ENCODE data around the gene KRT83.

Gene KRT83

GRCh38 chr12:52295663-52296062 is 25.5 kb downstream of the KRT83 start:
- no peaks in the 10 kb centered on the region for H3K36me3 ChIP-seq (replicated peaks; ENCODE audit: insufficient read depth, low read length)
- TF ChIP-seq EZH2 (optimal IDR thresholded peaks at IDR 0.05; ENCODE audit: low read depth, low read length) (no peak), CTCF (IDR thresholded peaks at IDR 0.05; ENCODE audit: low read length) (no peak), EZH2phosphoT487 (IDR thresholded peaks at IDR 0.05; ENCODE audit: low read length) (no peak)
- H3K9me2 ChIP-seq (replicated peaks; ENCODE audit: insufficient read depth, low read length), result no peaks in the 10 kb centered on the region
- no peaks in the 10 kb centered on the region for H4K20me1 ChIP-seq (ENCODE audit: insufficient read depth, low read length)
- no peaks in the 10 kb centered on the region for H3K79me2 ChIP-seq (ENCODE audit: low read length)
- H3K27me3 ChIP-seq (replicated peaks; ENCODE audit: insufficient read depth, low read length), result peaks cover 14% of the 10 kb centered on the region
- H2AFZ ChIP-seq (ENCODE audit: low read length), result no peak overlapping the region
- H3F3A ChIP-seq (ENCODE audit: insufficient read depth, low read length), result no peaks in the 10 kb centered on the region
- no peaks in the 10 kb centered on the region for H3K4me1 ChIP-seq (ENCODE audit: low read length)
- no peak overlapping the region for H3K27ac ChIP-seq (ENCODE audit: low read length)
- no peak overlapping the region for H3K4me2 ChIP-seq (ENCODE audit: low read depth, low read length)
- no peak for DNase-seq
- H3K9me3 ChIP-seq (replicated peaks; ENCODE audit: insufficient read depth, low read length), result no peaks in the 10 kb centered on the region
- H3K4me3 ChIP-seq (ENCODE audit: low read length), result no peak overlapping the region
- no peak overlapping the region for H3K9ac ChIP-seq (ENCODE audit: low read length)

GRCh38 chr12:52294803-52295202 is 26.4 kb downstream of the KRT83 start:
- H3K27me3 ChIP-seq (replicated peaks; ENCODE audit: insufficient read depth, low read length), result peaks cover 14% of the 10 kb centered on the region
- H3K4me1 ChIP-seq (ENCODE audit: low read length), result no peaks in the 10 kb centered on the region
- no peak overlapping the region for H3K4me2 ChIP-seq (ENCODE audit: low read depth, low read length)
- no peaks in the 10 kb centered on the region for H3K9me2 ChIP-seq (replicated peaks; ENCODE audit: insufficient read depth, low read length)
- H2AFZ ChIP-seq (ENCODE audit: low read length), result no peak overlapping the region
- no peaks in the 10 kb centered on the region for H3K79me2 ChIP-seq (ENCODE audit: low read length)
- TF ChIP-seq EZH2phosphoT487 (IDR thresholded peaks at IDR 0.05; ENCODE audit: low read length) (no peak), EZH2 (optimal IDR thresholded peaks at IDR 0.05; ENCODE audit: low read depth, low read length) (no peak), CTCF (IDR thresholded peaks at IDR 0.05; ENCODE audit: low read length) (no peak)
- no peaks in the 10 kb centered on the region for H3F3A ChIP-seq (ENCODE audit: insufficient read depth, low read length)
- no peaks in the 10 kb centered on the region for H4K20me1 ChIP-seq (ENCODE audit: insufficient read depth, low read length)
- no peak overlapping the region for H3K27ac ChIP-seq (ENCODE audit: low read length)
- no peaks in the 10 kb centered on the region for H3K9me3 ChIP-seq (replicated peaks; ENCODE audit: insufficient read depth, low read length)
- H3K4me3 ChIP-seq (ENCODE audit: low read length), result no peak overlapping the region
- no peaks in the 10 kb centered on the region for H3K36me3 ChIP-seq (replicated peaks; ENCODE audit: insufficient read depth, low read length)
- no peak for DNase-seq
- no peak overlapping the region for H3K9ac ChIP-seq (ENCODE audit: low read length)

- H3F3A ChIP-seq (ENCODE audit: insufficient read depth, low read length), result no peaks in the 10 kb centered on the region
Observed at GRCh38 chr12:52293926-52294325, 27.3 kb downstream of the KRT83 start.

More at GRCh38 chr12:52293926-52294325, 27.3 kb downstream of the KRT83 start:
- no peak for TF ChIP-seq EZH2 (optimal IDR thresholded peaks at IDR 0.05; ENCODE audit: low read depth, low read length)
- no peak for TF ChIP-seq CTCF (IDR thresholded peaks at IDR 0.05; ENCODE audit: low read length)
- no peak for TF ChIP-seq EZH2phosphoT487 (IDR thresholded peaks at IDR 0.05; ENCODE audit: low read length)
- H4K20me1 ChIP-seq (ENCODE audit: insufficient read depth, low read length), result no peaks in the 10 kb centered on the region
- no peaks in the 10 kb centered on the region for H3K9me3 ChIP-seq (replicated peaks; ENCODE audit: insufficient read depth, low read length)
- no peaks in the 10 kb centered on the region for H3K79me2 ChIP-seq (ENCODE audit: low read length)
- H3K9me2 ChIP-seq (replicated peaks; ENCODE audit: insufficient read depth, low read length), result no peaks in the 10 kb centered on the region
- H2AFZ ChIP-seq (ENCODE audit: low read length), result no peak overlapping the region
- no peak overlapping the region for H3K9ac ChIP-seq (ENCODE audit: low read length)
- no peak overlapping the region for H3K27ac ChIP-seq (ENCODE audit: low read length)
- no peak for DNase-seq
- H3K36me3 ChIP-seq (replicated peaks; ENCODE audit: insufficient read depth, low read length), result no peaks in the 10 kb centered on the region
- H3K4me2 ChIP-seq (ENCODE audit: low read depth, low read length), result no peak overlapping the region
- no peak overlapping the region for H3K4me3 ChIP-seq (ENCODE audit: low read length)
- peaks cover 10% of the 10 kb centered on the region for H3K27me3 ChIP-seq (replicated peaks; ENCODE audit: insufficient read depth, low read length)
- no peaks in the 10 kb centered on the region for H3K4me1 ChIP-seq (ENCODE audit: low read length)
